NOMO-1 treated with dmso at 0.1 percent for 144 hours (cell line): ENCODE data around the gene TMTC1.
"Not testable (repeated sequence)": the region's sequence is repeated elsewhere in the genome, so short reads cannot be mapped to it uniquely, and the experiment has no call there.

Experiments used
- DNase-seq: peaks from one replicate; lab custom pipeline; 2025; ENCODE audit not compliant: unreplicated experiment; lab: John Stamatoyannopoulos, UW

The TMTC1 gene

GRCh38 chr12:29674463-29674862 is 109.3 kb downstream of the TMTC1 start:
- DNase-seq: no peak

- no peak for DNase-seq
Measured at GRCh38 chr12:29673346-29673745, 110.4 kb downstream of the TMTC1 start.

GRCh38 chr12:29672580-29672979 is 111.2 kb downstream of the TMTC1 start:
- DNase-seq: no peak

- no peak for DNase-seq
Measured at GRCh38 chr12:29671742-29672141, 112.0 kb downstream of the TMTC1 start.

GRCh38 chr12:29667011-29667410 is 116.7 kb downstream of the TMTC1 start:
- DNase-seq: no peak

GRCh38 chr12:29665107-29665506 is 118.6 kb downstream of the TMTC1 start:
- no peak for DNase-seq

GRCh38 chr12:29662734-29663323 is 120.9 kb downstream of the TMTC1 start:
- no peak for DNase-seq

- DNase-seq: no peak
Measured at GRCh38 chr12:29660847-29661246, 122.9 kb downstream of the TMTC1 start.

- DNase-seq: no peak
Measured at GRCh38 chr12:29656762-29657538, 126.8 kb downstream of the TMTC1 start.

GRCh38 chr12:29655861-29656260 is 127.9 kb downstream of the TMTC1 start:
- DNase-seq: no peak

GRCh38 chr12:29653286-29653685 is 130.5 kb downstream of the TMTC1 start:
- DNase-seq: no peak

GRCh38 chr12:29650371-29650770 is 133.4 kb downstream of the TMTC1 start:
- DNase-seq: no peak

- DNase-seq: no peak
Measured at GRCh38 chr12:29649722-29650121, 134.0 kb downstream of the TMTC1 start.

GRCh38 chr12:29644536-29645162 is 139.1 kb downstream of the TMTC1 start:
- DNase-seq: no peak

- no peak for DNase-seq
Measured at GRCh38 chr12:29640589-29641345, 143.0 kb downstream of the TMTC1 start.

GRCh38 chr12:29639893-29640495 is 143.7 kb downstream of the TMTC1 start:
- no peak for DNase-seq

GRCh38 chr12:29638528-29638927 is 145.2 kb downstream of the TMTC1 start:
- DNase-seq: no peak

- DNase-seq: no peak
Measured at GRCh38 chr12:29634057-29634456, 149.7 kb downstream of the TMTC1 start.

GRCh38 chr12:29630164-29630563 is 153.6 kb downstream of the TMTC1 start:
- not testable (repeated sequence) for DNase-seq

- DNase-seq: no peak
Measured at GRCh38 chr12:29627221-29627620, 156.5 kb downstream of the TMTC1 start.

GRCh38 chr12:29625359-29625953 is 158.3 kb downstream of the TMTC1 start:
- DNase-seq: no peak
